H54 (cell line): ENCODE results near the gene COQ8A.
"Not testable (repeated sequence)": the region's sequence is repeated elsewhere in the genome, so short reads cannot be mapped to it uniquely, and the experiment has no call there.

Experiments
- DNase-seq: peaks from one replicate; pipeline ENCODE4 v3.0.0; 2011; ENCODE audit warnings: low spot score, mixed read lengths; ENCODE audit not compliant: insufficient read length
- FAIRE-seq: peaks from 3 replicates; lab custom pipeline; 2011; peaks lifted over from hg19 to GRCh38; lab: Jason Lieb, UNC
- POLR2A ChIP-seq: IDR thresholded peaks from 2 replicates; pipeline ENCODE4 v1.6.1; 2011; ENCODE audit warnings: low read depth, mild to moderate bottlenecking, low read length

COQ8A gene

GRCh38 chr1:226995365-226996332 is 55.6 kb downstream of the COQ8A start:
- no peak for TF ChIP-seq POLR2A
- FAIRE-seq (no peak), DNase-seq (no peak)

DNA sequence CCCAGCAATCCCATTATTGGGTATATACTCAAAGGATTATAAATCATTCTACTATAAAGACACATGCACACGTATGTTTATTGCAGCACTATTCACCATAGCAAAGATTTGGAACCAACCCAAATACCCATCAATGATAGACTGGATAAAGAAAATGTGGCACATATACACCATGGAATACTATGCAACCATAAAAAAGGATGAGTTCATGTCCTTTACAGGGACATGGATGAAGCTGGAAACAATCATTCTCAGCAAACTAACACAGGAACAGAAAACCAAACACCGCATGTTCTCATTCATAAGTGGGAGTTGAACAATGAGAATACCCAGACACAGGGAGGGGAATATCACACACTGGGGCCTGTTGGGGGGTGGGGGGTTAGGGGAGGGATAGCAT is 59.5 kb downstream of the COQ8A start:
- not testable (repeated sequence) for DNase-seq, FAIRE-seq

DNA sequence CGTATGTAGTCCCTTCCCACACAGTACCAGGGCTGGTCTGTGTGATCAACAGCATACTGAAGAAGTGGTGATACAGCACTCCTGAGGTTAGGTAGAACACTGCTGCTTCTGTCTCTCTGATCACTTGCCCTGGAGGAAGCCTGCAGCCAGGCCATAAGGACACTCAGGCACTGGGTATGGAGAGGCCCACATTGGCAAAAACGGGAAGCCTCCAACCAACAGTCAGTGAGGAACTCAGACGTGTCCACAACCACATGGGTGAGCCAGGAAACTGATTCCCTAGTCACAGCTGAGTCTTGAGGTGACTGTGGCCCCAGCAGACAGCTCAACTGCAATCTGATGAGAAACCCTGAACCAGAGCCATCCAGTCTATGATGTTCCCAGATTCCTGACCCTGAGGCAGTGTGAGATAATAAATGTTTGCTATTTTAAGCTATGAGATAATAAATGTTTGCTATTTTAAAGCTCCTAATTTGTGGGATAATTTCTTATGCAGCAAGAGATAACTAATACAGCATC is 62.5 kb downstream of the COQ8A start:
- TF ChIP-seq POLR2A = no peak
- no peak for DNase-seq
- no peak for FAIRE-seq

- DNase-seq (no peak), FAIRE-seq (no peak)
- no peak for TF ChIP-seq POLR2A
Measured at GRCh38 chr1:227003165-227003564, 63.1 kb downstream of the COQ8A start.

GRCh38 chr1:227004796-227005195 is 64.7 kb downstream of the COQ8A start:
- no peak for DNase-seq
- FAIRE-seq = no peak
- no peak for TF ChIP-seq POLR2A

GRCh38 chr1:227006226-227006796 is 66.2 kb downstream of the COQ8A start:
- FAIRE-seq (no peak), DNase-seq (no peak)
- TF ChIP-seq POLR2A = no peak

DNA sequence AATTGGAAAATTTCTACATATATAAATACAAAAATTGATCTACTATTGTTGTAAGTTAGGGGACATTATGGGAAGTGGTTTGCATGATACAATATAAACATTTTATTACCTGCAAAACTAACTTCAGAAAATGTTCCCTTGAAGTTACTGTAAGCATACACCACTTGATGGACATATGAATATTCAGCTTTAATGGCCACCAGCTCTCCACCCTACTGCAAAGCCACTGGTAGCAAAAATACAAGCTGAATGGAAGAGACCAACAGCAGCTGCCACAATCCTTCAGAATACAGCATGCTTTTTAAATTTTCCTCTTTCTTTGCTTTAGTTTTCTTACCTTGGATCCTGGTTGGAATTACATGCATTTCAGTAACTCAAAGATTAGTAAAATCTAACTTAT is 69.8 kb downstream of the COQ8A start:
- FAIRE-seq (no peak), DNase-seq (no peak)
- TF ChIP-seq POLR2A = no peak

DNA sequence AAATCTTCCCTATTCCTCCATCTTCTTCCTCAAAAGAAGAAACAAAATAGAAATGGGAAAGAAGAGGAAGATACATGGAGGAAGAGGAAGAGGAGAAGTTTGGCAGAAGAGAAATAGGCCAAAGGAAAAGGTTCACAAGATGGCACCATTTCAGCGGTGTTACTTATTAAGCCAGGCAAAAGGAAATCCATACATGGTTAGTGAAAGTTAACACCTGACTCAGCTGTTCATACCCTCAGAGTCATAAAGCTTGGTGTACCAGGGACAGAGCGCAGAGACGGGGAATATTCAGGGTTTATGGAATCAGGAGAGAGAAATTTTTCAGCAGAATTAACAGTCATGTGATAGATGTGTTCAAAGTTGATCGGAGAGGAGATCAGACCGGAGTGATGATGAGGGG is 70.6 kb downstream of the COQ8A start:
- DNase-seq (no peak), FAIRE-seq (no peak)
- no peak for TF ChIP-seq POLR2A

DNA sequence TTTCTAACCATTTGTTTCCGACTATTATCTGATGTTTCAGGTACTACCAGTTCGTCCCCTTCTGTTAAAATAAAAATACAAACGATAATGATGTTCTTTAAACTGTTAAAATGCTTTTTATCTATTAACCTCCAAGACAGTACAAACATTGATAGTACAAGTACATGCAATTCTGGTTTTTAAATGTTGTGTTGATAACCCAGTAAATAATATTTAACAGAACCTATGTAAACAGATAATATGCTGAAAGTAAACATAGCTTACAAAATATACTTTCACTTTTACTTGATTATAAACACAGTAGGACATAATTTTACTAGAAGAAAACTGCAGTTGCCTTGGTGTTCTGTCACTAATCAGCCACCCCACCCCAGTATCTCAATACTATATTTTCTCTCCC is 76.9 kb downstream of the COQ8A start:
- TF ChIP-seq POLR2A = no peak
- DNase-seq = no peak
- FAIRE-seq = no peak

GRCh38 chr1:227032396-227032795 is 92.3 kb downstream of the COQ8A start:
- FAIRE-seq = no peak
- no peak for TF ChIP-seq POLR2A

GRCh38 chr1:227033880-227034279 is 93.8 kb downstream of the COQ8A start:
- no peak for TF ChIP-seq POLR2A
- no peak for FAIRE-seq
- no peak for DNase-seq

More at GRCh38 chr1:227032396-227032795, 92.3 kb downstream of the COQ8A start:
- DNase-seq = no peak

DNA sequence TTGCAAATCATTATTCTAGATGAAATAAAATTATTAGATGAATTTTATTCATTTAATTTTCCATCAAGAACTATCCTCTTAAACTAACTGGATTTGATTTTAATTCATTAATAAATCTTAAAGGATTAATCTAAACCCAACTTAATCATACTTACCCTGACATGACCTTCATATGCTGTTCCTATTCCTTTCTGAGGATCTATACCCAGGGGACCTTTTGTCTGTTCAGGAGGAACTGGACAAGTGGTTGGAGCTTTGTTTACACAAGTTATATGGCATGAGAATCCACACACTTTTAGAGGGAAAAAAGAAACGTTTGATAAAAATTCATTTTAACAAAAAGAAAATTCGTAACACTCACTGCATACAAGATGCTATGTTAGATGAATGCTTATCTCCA is 95.2 kb downstream of the COQ8A start:
- no peak for DNase-seq
- TF ChIP-seq POLR2A = no peak
- FAIRE-seq = no peak

- no peak for TF ChIP-seq POLR2A
- FAIRE-seq (no peak), DNase-seq (no peak)
Measured at GRCh38 chr1:227037121-227037520, 97.0 kb downstream of the COQ8A start.
